Mucosa of descending colon (tissue), 3 donors: ENCODE results near the gene MAP2. TPM values are rescaled to one million over a fixed set of nuclear protein-coding genes. Genes with fewer than 3 reads are reported as not detected.

Experiments
- ATAC-seq: fragments of 200-7000 bp; cut with Tn5 transposase; one replicate; pipeline ENCODE4 v1.9.1; 2020; ENCODE audit warnings: mild to moderate bottlenecking, moderate library complexity
- DNase-seq, 3 donors: peaks; one replicate each; pipeline ENCODE4 v3.0.0-alpha.2; 2020
- H3K36me3 ChIP-seq: fragments of 200-600 bp; one replicate; pipeline ENCODE4 v1.8.0; 2021; ENCODE audit warnings: low read depth, mild to moderate bottlenecking
- H3K4me1 ChIP-seq: fragments of 200-600 bp; one replicate; pipeline ENCODE4 v1.8.0; 2021; ENCODE audit warnings: low read depth, mild to moderate bottlenecking
- H3K4me3 ChIP-seq: fragments of 200-600 bp; one replicate; pipeline ENCODE4 v1.8.0; 2021; ENCODE audit warnings: mild to moderate bottlenecking
- H3K9me3 ChIP-seq: fragments of 200-600 bp; one replicate; pipeline ENCODE4 v1.8.0; 2021; ENCODE audit warnings: mild to moderate bottlenecking
- CTCF ChIP-seq: fragments of 200-600 bp; IDR thresholded peaks from one replicate; pipeline ENCODE4 v1.8.0; 2022; ENCODE audit warnings: antibody characterized with exemption, mild to moderate bottlenecking
- intact Hi-C, 2 donors: fragments of 100-400 bp; cut with DNase I in 1 of 2; cut with micrococcal nuclease in 1 of 2; formaldehyde crosslinking; loops; one replicate each; pipeline versions ENCODE4 v1.11.0 to v1.11.1; 2022; cut with DNase I, micrococcal nuclease
- total RNA-seq, 3 donors: library from RNA; stranded (reverse); fragmentation: NEBNext Ultra II Directional in 2 of 3; extraction: Animal tissue kit (Norgen Biotek cat#: 25700) in 2 of 3; gene quantifications; one replicate each; pipeline versions ENCODE4 v1.2.1 to v1.2.4, GENCODE V29; 2021 to 2023
- donor health status: DM: no; HTN: no; CAD: no; lungs with moderate emphysema.
- donor health status: DM: no; HTN: no; CAD: no.
- donor health status: DM: no; HTN: yes; CAD: no.

The MAP2 gene
- total RNA-seq, 3 donors from 2014 or later, result 2.3 to 8.4 (median 2.5) TPM

GRCh38 chr2:209687323-209687969, 263.6 kb downstream of the MAP2 start:
- intact Hi-C loops, result no loop called here
- ATAC-seq, result no peak
- Histone ChIP-seq H3K36me3 (no peaks in the 10 kb centered on the region), H3K9me3 (no peaks in the 10 kb centered on the region), H3K4me3 (no peak overlapping the region), H3K4me1 (no peaks in the 10 kb centered on the region)
- DNase-seq, result no peak
- no peak for TF ChIP-seq CTCF

- intact Hi-C loops, result no loop called here
- no peak overlapping the region for H3K4me3 ChIP-seq
- ATAC-seq (no peak), DNase-seq (no peak)
- H3K4me1 ChIP-seq, result no peaks in the 10 kb centered on the region
- H3K9me3 ChIP-seq, result no peaks in the 10 kb centered on the region
- H3K36me3 ChIP-seq, result no peaks in the 10 kb centered on the region
- no peak for TF ChIP-seq CTCF
These were observed 264.5 kb downstream of the MAP2 start for GRCh38 chr2:209688385-209688784.

GRCh38 chr2:209690029-209690754, 266.3 kb downstream of the MAP2 start:
- DNase-seq (no peak), ATAC-seq (no peak)
- Histone ChIP-seq H3K9me3 (no peaks in the 10 kb centered on the region), H3K36me3 (no peaks in the 10 kb centered on the region), H3K4me3 (no peak overlapping the region), H3K4me1 (no peaks in the 10 kb centered on the region)
- TF ChIP-seq CTCF, result no peak
- intact Hi-C loops, result no loop called here

GRCh38 chr2:209694748-209695147, 270.9 kb downstream of the MAP2 start:
- ATAC-seq (no peak), DNase-seq (no peak)
- Histone ChIP-seq H3K9me3 (no peaks in the 10 kb centered on the region), H3K4me1 (no peaks in the 10 kb centered on the region), H3K36me3 (no peaks in the 10 kb centered on the region), H3K4me3 (no peak overlapping the region)
- intact Hi-C loops, result no loop called here
- TF ChIP-seq CTCF, result no peak

GRCh38 chr2:209696836-209697711, 273.2 kb downstream of the MAP2 start:
- intact Hi-C loops, result no loop called here
- ATAC-seq (no peak), DNase-seq (no peak)
- Histone ChIP-seq H3K4me3 (no peak overlapping the region), H3K4me1 (no peaks in the 10 kb centered on the region), H3K36me3 (no peaks in the 10 kb centered on the region), H3K9me3 (no peaks in the 10 kb centered on the region)
- TF ChIP-seq CTCF, result no peak
